Stomach (tissue), 9 donors: ENCODE results near the gene PHF2. TPM values are rescaled to one million over a fixed set of nuclear protein-coding genes. Genes with fewer than 3 reads are reported as not detected.

Experiments
- DNase-seq, 2 donors: peaks; one replicate each; pipeline versions ENCODE4 v3.0.0 to v3.0.0-alpha.2; 2013 to 2019
- H3K27ac ChIP-seq, 5 donors: fragments of 200-600 bp in 4 of 5; sonication (generic) in 4 of 5; one replicate each; pipeline ENCODE4 v1.5.1; 2013 to 2019; ENCODE audit warnings: mild to moderate bottlenecking in 1 of 5, moderate library complexity in 1 of 5
- H3K27me3 ChIP-seq, 3 donors: fragments of 200-600 bp; sonication (generic); one replicate each; pipeline ENCODE4 v1.5.1; 2017 to 2019; ENCODE audit warnings: mixed run types in 1 of 3
- H3K36me3 ChIP-seq, 4 donors: fragments of 200-600 bp; sonication (generic); 1 replicate in 3 of 4; 2 replicates in 1 of 4; pipeline ENCODE4 v1.5.1; 2016 to 2019
- H3K4me1 ChIP-seq, 4 donors: fragments of 200-600 bp; sonication (generic); one replicate each; pipeline ENCODE4 v1.5.1; 2016 to 2019
- H3K4me3 ChIP-seq, 4 donors: fragments of 200-600 bp; sonication (generic) in 3 of 4; one replicate each; pipeline ENCODE4 v1.5.1; 2016 to 2019; ENCODE audit warnings: mild to moderate bottlenecking in 1 of 4
- H3K9me3 ChIP-seq, 4 donors: fragments of 200-600 bp; sonication (generic); one replicate each; pipeline ENCODE4 v1.5.1; 2016 to 2019
- CTCF ChIP-seq, 7 experiments: fragments of 450-650 bp in 4 of 7; fragments of 200-600 bp in 3 of 7; sonication (generic) in 3 of 7; IDR thresholded peaks; one replicate each; pipeline ENCODE4 v1.5.1; 2016 to 2019; ENCODE audit warnings: antibody characterized with exemption in 7 of 7, control low read depth in 2 of 7, mild to moderate bottlenecking in 1 of 7
- EP300 ChIP-seq: sonication (generic); formaldehyde crosslinking; IDR thresholded peaks from one replicate; pipeline ENCODE4 v1.6.1; 2017; ENCODE audit warnings: antibody characterized with exemption
- POLR2A ChIP-seq, 4 donors: fragments of 450-650 bp; IDR thresholded peaks; one replicate each; pipeline ENCODE4 v1.6.1; 2016; ENCODE audit warnings: antibody characterized with exemption in 4 of 4, control low read depth in 2 of 4, mild to moderate bottlenecking in 1 of 4, moderate library complexity in 1 of 4
- POLR2AphosphoS5 ChIP-seq, 3 donors: sonication (generic); formaldehyde crosslinking; IDR thresholded peaks; one replicate each; pipeline ENCODE4 v1.6.1; 2016; ENCODE audit warnings: antibody characterized with exemption in 3 of 3
- WGBS, 5 donors: extraction: QIAGEN DNeasy Blood & Tissue Kit in 3 of 5; methylation state at CpG; one replicate each; pipeline versions ENCODE4 v1.1.5 to v1.1.7; 2013 to 2018; 5-methylcytosine and 5-hydroxymethylcytosine counted together
- intact Hi-C: fragments of 100-400 bp; cut with DNase I; formaldehyde crosslinking; loops from one replicate; pipeline ENCODE4 v1.15.1; 2023; ENCODE audit warnings: low total_unique reads
- polyA plus RNA-seq, 3 donors: library from polyadenylated mRNA; stranded (reverse); fragments of 200-250 nt; gene quantifications; one replicate each; pipeline ENCODE4 v1.2.3, GENCODE V29; 2013
- total RNA-seq, 5 donors: library from RNA; depleted of rRNA; stranded (reverse); fragments of >200 nt; gene quantifications; one replicate each; pipeline versions ENCODE4 v1.1.0 to v1.2.3, GENCODE V29; 2014 to 2016
- donor health status: healthy with polysubstance abuse.
- donor health status: Bipolar disorder and iron deficiency.
- donor health status: healthy.

The PHF2 gene
- total and polyA plus RNA-seq, 8 donors, result 14.2 to 58.0 (median 19.5) TPM

GRCh38 chr9:93659044-93659836 is 82.9 kb downstream of the PHF2 start:
- DNase-seq, result no peak
- 96 to 98% (median 97%) methylated on average over 9 to 12 of the region's 12 CpGs for WGBS, 5 donors
- intact Hi-C loops, result no loop called here
- H3K4me3 ChIP-seq, result no peak overlapping the region
- H3K4me1 ChIP-seq, result no peaks in the 10 kb centered on the region
- no peak overlapping the region for H3K27ac ChIP-seq
- peaks cover 60 to 99% (median 90%) of the 10 kb centered on the region in 4 donors for H3K36me3 ChIP-seq
- no peaks in the 10 kb centered on the region for H3K27me3 ChIP-seq
- TF ChIP-seq POLR2A (IDR thresholded peaks at IDR 0.05) (no peak), EP300 (no peak), POLR2AphosphoS5 (IDR thresholded peaks at IDR 0.05) (no peak), CTCF (IDR thresholded peaks at IDR 0.05) (no peak)
- H3K9me3 ChIP-seq, result no peaks in the 10 kb centered on the region

GRCh38 chr9:93659837-93660177 is 83.4 kb downstream of the PHF2 start:
- Histone ChIP-seq H3K27me3 (no peaks in the 10 kb centered on the region), H3K4me1 (no peaks in the 10 kb centered on the region), H3K36me3 (peaks cover 55 to 99% (median 90%) of the 10 kb centered on the region in 4 donors), H3K27ac (no peak overlapping the region), H3K9me3 (no peaks in the 10 kb centered on the region), H3K4me3 (no peak overlapping the region)
- 94 to 99% (median 98%) methylated on average over 3 to 4 of the region's 4 CpGs for WGBS, 5 donors
- no peak for DNase-seq
- TF ChIP-seq CTCF (IDR thresholded peaks at IDR 0.05) (no peak), POLR2AphosphoS5 (IDR thresholded peaks at IDR 0.05) (no peak), POLR2A (IDR thresholded peaks at IDR 0.05) (no peak), EP300 (no peak)
- intact Hi-C loops, result no loop called here

- intact Hi-C loops, result no loop called here
- H3K36me3 ChIP-seq, result peaks cover 53 to 99% (median 90%) of the 10 kb centered on the region in 4 donors
- TF ChIP-seq POLR2A (IDR thresholded peaks at IDR 0.05), result no peak
- no peak for TF ChIP-seq EP300
- no peak for TF ChIP-seq CTCF (IDR thresholded peaks at IDR 0.05)
- TF ChIP-seq POLR2AphosphoS5 (IDR thresholded peaks at IDR 0.05), result no peak
- no peak overlapping the region for H3K27ac ChIP-seq
- no peaks in the 10 kb centered on the region for H3K27me3 ChIP-seq
- DNase-seq, result no peak
- H3K4me1 ChIP-seq, result no peaks in the 10 kb centered on the region
- 95 to 100% (median 98%) methylated on average over 3 to 5 of the region's 5 CpGs; no CpG with 5 or more reads in 1 of the 5 donors for WGBS, 5 donors
- no peaks in the 10 kb centered on the region for H3K9me3 ChIP-seq
- no peak overlapping the region for H3K4me3 ChIP-seq
Measured at GRCh38 chr9:93660352-93661046, 84.1 kb downstream of the PHF2 start.

- 96 to 100% (median 100%) methylated on average over 1 of the region's 1 CpG for WGBS, 5 donors
- no peaks in the 10 kb centered on the region for H3K9me3 ChIP-seq
- H3K36me3 ChIP-seq, result peaks cover 52 to 99% (median 90%) of the 10 kb centered on the region in 4 donors
- H3K4me3 ChIP-seq, result no peak overlapping the region
- no peak overlapping the region for H3K27ac ChIP-seq
- intact Hi-C loops, result no loop called here
- H3K27me3 ChIP-seq, result no peaks in the 10 kb centered on the region
- no peaks in the 10 kb centered on the region for H3K4me1 ChIP-seq
- DNase-seq, result no peak
- TF ChIP-seq CTCF (IDR thresholded peaks at IDR 0.05) (no peak), POLR2AphosphoS5 (IDR thresholded peaks at IDR 0.05) (no peak), POLR2A (IDR thresholded peaks at IDR 0.05) (no peak), EP300 (no peak)
Measured at GRCh38 chr9:93661591-93661990, 85.2 kb downstream of the PHF2 start.
